ENCODE data around the gene TEX261. TPM values are rescaled to one million over a fixed set of nuclear protein-coding genes. Genes with fewer than 3 reads are reported as not detected.
"Not testable (repeated sequence)": the region's sequence is repeated elsewhere in the genome, so short reads cannot be mapped to it uniquely, and the experiment has no call there.

TEX261 gene
- total RNA-seq, 1 donor from 2014 or later, result 54.1 TPM

- Mint-ChIP-seq H3K4me3 (no peak overlapping the region), H3K36me3 (ENCODE audit: low read depth) (no peaks in the 10 kb centered on the region), H3K27me3 (no peaks in the 10 kb centered on the region), H3K9me3 (no peaks in the 10 kb centered on the region), H3K4me1 (peaks cover 5% of the 10 kb centered on the region), H3K27ac (no peak overlapping the region)
- no peak for TF ChIP-seq CTCF (IDR thresholded peaks at IDR 0.05)
- no peak for ATAC-seq (ENCODE audit: low read depth)
- no peak for DNase-seq
- POLR2A ChIA-PET, result no interaction called here
- intact Hi-C loops (cut with micrococcal nuclease), result no loop called here
- CTCF ChIA-PET, result no interaction called here
These were observed 24.0 kb upstream of the TEX261 start for GRCh38 chr2:71018625-71019024.

GRCh38 chr2:71011786-71012185 is 17.1 kb upstream of the TEX261 start:
- CTCF ChIA-PET; intact Hi-C loops (cut with micrococcal nuclease); H3K4me3 Mint-ChIP-seq; H3K27ac Mint-ChIP-seq; H3K4me1 Mint-ChIP-seq; H3K36me3 Mint-ChIP-seq (ENCODE audit: low read depth); H3K9me3 Mint-ChIP-seq; DNase-seq; ATAC-seq (ENCODE audit: low read depth); POLR2A ChIA-PET: not testable (repeated sequence)
- peaks cover 22% of the 10 kb centered on the region for H3K27me3 Mint-ChIP-seq

- intact Hi-C loops (cut with micrococcal nuclease), result no loop called here
- TF ChIP-seq CTCF (IDR thresholded peaks at IDR 0.05), result no peak
- no peaks in the 10 kb centered on the region for H3K36me3 Mint-ChIP-seq (ENCODE audit: low read depth)
- no peak overlapping the region for H3K4me3 Mint-ChIP-seq
- ATAC-seq (ENCODE audit: low read depth), result no peak
- no peak overlapping the region for H3K27ac Mint-ChIP-seq
- ChIA-PET CTCF (interaction anchor here (1.6 kb wide), 1 partner anchor 24 kb away, joined by 3 read pairs; no protein-coding TSS in a partner anchor), POLR2A (no interaction called here)
- peaks cover 33% of the 10 kb centered on the region for H3K27me3 Mint-ChIP-seq
- DNase-seq, result no peak
- H3K4me1 Mint-ChIP-seq, result no peaks in the 10 kb centered on the region
- H3K9me3 Mint-ChIP-seq, result no peaks in the 10 kb centered on the region
These were observed 13.7 kb upstream of the TEX261 start for GRCh38 chr2:71008342-71008741.

GRCh38 chr2:71006955-71007799 is 12.5 kb upstream of the TEX261 start:
- CTCF ChIA-PET, result interaction anchor here (1.6 kb wide), 1 partner anchor 22 kb away, joined by 3 read pairs; no protein-coding TSS in a partner anchor
- H3K27me3 Mint-ChIP-seq, result peaks cover 34% of the 10 kb centered on the region
- TF ChIP-seq CTCF (IDR thresholded peaks at IDR 0.05), result no peak
- DNase-seq (no peak), ATAC-seq (ENCODE audit: low read depth) (no peak)
- H3K9me3 Mint-ChIP-seq, result no peaks in the 10 kb centered on the region
- POLR2A ChIA-PET, result no interaction called here
- H3K4me3 Mint-ChIP-seq, result no peak overlapping the region
- intact Hi-C loops (cut with micrococcal nuclease), result no loop called here
- H3K27ac Mint-ChIP-seq, result no peak overlapping the region
- no peaks in the 10 kb centered on the region for H3K36me3 Mint-ChIP-seq (ENCODE audit: low read depth)
- no peaks in the 10 kb centered on the region for H3K4me1 Mint-ChIP-seq

- intact Hi-C loops (cut with micrococcal nuclease), result no loop called here
- Mint-ChIP-seq H3K27ac (no peak overlapping the region), H3K4me1 (no peaks in the 10 kb centered on the region), H3K9me3 (no peaks in the 10 kb centered on the region), H3K4me3 (no peak overlapping the region), H3K27me3 (peaks cover 27% of the 10 kb centered on the region), H3K36me3 (ENCODE audit: low read depth) (no peaks in the 10 kb centered on the region)
- POLR2A ChIA-PET, result no interaction called here
- no peak for TF ChIP-seq CTCF (IDR thresholded peaks at IDR 0.05)
- CTCF ChIA-PET, result no interaction called here
- no peak for DNase-seq
- ATAC-seq (ENCODE audit: low read depth), result no peak
These were observed 11.7 kb upstream of the TEX261 start for GRCh38 chr2:71006323-71006722.

Data from activated B cell treated with CpG ODN at 0.5 μM for 24 hours (primary cell).